GM12873 (cell line): ENCODE data around the gene ANXA3.

Experiments
- TF ChIP-seq, protein P1 (sequence below): IDR thresholded peaks from 2 replicates; pipeline ENCODE4 v1.5.1; 2012; ENCODE audit warnings: low read depth, mild to moderate bottlenecking, moderate library complexity, low read length, control low read depth; ENCODE audit not compliant: insufficient read depth; ENCODE audit errors: missing control alignments

ANXA3 gene

DNA sequence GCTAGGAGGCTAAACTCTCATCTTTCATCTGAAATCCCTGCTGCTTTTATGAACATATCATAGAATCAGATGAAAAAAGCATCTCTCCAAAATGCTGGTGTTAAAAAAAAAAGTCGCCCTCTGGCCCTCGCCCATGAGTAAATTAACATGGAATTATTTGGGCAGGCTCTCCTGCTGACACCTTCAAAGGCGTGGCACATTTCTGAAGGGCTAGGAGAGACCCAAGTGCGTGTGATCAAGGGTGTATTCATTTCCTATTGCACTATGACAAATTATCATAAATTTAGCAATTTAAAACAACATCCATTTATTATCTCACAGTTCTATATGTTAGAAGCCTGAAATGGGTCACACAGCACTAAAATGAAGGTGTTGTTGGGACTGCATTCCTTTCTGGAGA, 5.1 kb downstream of the ANXA3 start:
- TF ChIP-seq, protein P1, sequence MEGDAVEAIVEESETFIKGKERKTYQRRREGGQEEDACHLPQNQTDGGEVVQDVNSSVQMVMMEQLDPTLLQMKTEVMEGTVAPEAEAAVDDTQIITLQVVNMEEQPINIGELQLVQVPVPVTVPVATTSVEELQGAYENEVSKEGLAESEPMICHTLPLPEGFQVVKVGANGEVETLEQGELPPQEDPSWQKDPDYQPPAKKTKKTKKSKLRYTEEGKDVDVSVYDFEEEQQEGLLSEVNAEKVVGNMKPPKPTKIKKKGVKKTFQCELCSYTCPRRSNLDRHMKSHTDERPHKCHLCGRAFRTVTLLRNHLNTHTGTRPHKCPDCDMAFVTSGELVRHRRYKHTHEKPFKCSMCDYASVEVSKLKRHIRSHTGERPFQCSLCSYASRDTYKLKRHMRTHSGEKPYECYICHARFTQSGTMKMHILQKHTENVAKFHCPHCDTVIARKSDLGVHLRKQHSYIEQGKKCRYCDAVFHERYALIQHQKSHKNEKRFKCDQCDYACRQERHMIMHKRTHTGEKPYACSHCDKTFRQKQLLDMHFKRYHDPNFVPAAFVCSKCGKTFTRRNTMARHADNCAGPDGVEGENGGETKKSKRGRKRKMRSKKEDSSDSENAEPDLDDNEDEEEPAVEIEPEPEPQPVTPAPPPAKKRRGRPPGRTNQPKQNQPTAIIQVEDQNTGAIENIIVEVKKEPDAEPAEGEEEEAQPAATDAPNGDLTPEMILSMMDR, result no peak

DNA sequence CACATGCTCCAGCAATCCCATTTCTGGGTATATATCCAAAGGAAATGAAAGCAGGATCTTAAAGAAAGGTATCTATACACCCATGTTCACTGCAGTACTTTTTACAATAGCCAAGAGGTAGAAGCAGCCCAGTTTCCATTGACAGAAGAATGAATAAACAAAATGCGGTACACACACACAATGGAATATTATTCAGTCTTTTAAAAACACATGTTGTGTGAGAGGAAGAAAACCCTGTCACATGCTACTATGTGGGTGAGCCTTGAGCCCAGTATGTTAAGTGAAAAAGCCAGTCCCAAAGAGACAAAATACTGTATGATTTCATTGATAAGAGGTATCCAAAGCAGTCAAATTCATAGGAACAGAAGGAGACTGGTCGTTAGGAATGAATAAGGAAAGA, 6.3 kb downstream of the ANXA3 start:
- TF ChIP-seq, protein P1, result no peak

DNA sequence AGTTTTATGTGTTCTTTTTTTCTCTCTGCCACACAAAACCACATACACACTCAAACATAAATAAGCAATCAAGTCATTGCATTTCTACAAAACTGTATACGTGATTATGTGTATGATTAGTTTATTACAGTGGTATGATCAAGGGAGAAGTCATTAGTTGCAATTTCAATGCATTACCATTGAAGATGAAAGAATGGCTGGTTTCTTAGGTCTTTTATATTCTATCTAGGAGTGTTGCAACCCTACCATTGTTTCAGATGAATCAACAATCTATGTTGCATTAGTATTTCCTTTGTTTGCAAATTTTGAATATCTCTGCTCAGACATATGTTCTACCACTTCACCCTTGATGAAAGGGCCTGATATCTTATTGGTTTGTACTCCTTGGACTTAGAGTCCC, 6.8 kb downstream of the ANXA3 start:
- TF ChIP-seq, protein P1, result no peak

DNA sequence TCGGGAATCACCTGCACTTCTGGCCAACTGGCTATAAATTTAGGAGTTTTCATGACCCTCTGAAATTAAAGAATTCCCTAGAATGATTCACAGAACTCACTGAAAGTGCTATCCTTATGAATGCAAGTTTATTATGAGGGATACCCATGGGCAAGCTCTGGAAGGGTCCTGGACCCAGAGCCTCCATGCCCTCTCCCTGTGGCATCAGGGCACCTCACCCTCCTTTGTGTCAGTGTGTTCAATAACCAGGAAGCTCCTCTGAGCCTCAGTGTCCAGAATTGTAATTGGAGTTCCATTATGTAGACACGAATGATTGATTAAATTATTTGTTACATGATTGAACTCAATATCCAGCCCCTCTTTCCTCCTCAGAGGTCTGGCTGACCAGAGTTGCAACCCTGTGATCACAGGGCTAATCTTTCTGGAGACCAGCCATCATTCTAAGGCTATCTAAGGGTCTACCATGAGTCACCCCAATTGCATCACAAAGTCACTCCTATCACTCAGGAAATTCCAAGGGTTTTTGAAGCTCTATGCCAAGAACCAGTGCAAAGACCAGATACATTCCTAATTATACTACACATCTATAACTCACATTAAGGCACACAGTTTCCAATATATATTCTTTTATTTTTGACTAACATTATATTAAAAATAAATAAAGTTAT, 8.9 kb downstream of the ANXA3 start:
- TF ChIP-seq, protein P1, result no peak

DNA sequence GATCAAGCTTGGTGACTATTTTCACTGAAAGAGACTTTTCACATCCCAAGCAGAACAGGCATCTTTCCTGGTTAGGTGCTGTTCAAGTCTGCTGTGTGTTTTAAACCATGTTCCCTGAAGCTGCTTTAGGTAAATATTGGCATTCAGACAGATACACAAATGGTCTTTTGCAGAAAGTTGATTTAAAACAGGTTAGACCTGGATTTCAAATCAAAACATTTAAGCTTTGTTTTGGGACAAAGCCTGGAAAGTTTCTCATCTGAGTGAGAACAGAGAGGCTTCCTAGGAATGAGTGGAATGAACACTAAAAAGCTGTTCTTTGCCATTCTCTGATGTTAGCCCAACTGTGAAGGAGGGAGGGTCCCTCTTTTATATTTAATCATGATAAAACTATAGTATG, 10.1 kb downstream of the ANXA3 start:
- TF ChIP-seq, protein P1, result no peak

DNA sequence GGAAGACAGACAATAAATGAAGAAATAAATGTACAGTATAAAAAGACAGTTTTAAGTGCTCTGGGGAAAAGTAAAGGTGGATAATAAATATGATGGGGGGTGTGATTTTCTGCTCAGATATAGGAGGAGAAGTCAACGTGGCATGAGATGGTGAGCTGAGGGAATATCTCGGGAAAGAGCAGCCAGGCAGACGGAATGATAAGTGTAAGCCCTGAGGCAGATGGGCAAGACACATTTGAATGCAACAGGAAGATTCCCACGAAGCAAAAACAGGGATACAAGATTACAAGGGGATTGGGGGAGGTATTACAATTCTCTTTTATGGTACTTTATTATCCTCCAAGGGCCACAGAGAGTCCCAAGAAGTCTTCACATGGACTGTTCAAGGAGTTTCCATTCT, 11.1 kb downstream of the ANXA3 start:
- TF ChIP-seq, protein P1, result no peak

DNA sequence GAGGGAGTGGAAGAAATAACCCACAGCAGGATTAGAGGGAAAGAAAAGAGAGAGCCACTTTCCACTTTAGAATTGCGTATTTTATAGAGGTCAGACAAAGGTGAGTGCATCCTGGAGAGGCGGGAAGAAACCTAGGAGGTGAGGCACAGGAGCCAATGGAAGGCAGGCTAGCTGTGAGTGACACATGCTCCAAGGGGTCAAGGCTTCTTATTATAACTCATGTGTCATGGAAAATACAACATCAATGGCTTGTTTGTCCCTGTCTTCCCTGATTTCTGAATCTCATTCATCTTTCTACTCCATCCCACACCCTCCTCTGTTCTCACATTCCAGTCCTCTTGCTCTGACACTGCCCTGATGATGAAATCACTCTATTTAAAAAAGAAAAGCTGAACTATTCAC, 14.4 kb downstream of the ANXA3 start:
- TF ChIP-seq, protein P1, result no peak
